K562 (cell line): Measurements from ENCODE around the gene RASGEF1C. TPM values are rescaled to one million over a fixed set of nuclear protein-coding genes. Genes with fewer than 3 reads are reported as not detected.

Experiments
- BRF1 ChIP-seq: IDR thresholded peaks from 3 replicates; pipeline ENCODE4 v1.6.1; 2011; ENCODE audit warnings: borderline replicate concordance, mild to moderate bottlenecking; ENCODE audit not compliant: insufficient read length; ENCODE audit errors: extremely low read depth
- CBFB ChIP-seq: sonication (generic); formaldehyde crosslinking; IDR thresholded peaks from 2 replicates; pipeline ENCODE4 v1.4.0; 2020; ENCODE audit warnings: mild to moderate bottlenecking, missing genetic modification reagents
- CSDE1 ChIP-seq, 2 experiments: fragments of 450-650 bp; IDR thresholded peaks; 2 replicates each; pipeline ENCODE4 v1.6.1; 2016; ENCODE audit warnings: mild to moderate bottlenecking in 1 of 2
- DNMT1 ChIP-seq: fragments of 450-650 bp; IDR thresholded peaks from 2 replicates; pipeline ENCODE4 v1.6.1; 2016; ENCODE audit warnings: antibody characterized with exemption, mild to moderate bottlenecking
- FOXM1 ChIP-seq, 2 experiments: fragments of 450-650 bp in 1 of 2; sonication (generic) in 1 of 2; formaldehyde crosslinking in 1 of 2; IDR thresholded peaks; 2 replicates each; pipeline versions ENCODE4 v1.6.1 to v1.9.0; 2017 to 2022; ENCODE audit warnings: low read depth in 2 of 2, mild to moderate bottlenecking in 2 of 2, missing genetic modification reagents in 1 of 2, moderate library complexity in 1 of 2
- HIVEP1 ChIP-seq: fragments of 250-450 bp; sonication (Bioruptor Pico); IDR thresholded peaks from 2 replicates; pipeline ENCODE4 v1.4.0; 2020; ENCODE audit warnings: mild to moderate bottlenecking
- IRF1 ChIP-seq: sonication (generic); formaldehyde crosslinking; IDR thresholded peaks from 2 replicates; pipeline ENCODE4 v1.8.0; 2022; ENCODE audit warnings: missing genetic modification reagents, mild to moderate bottlenecking, borderline replicate concordance
- MAFF ChIP-seq: IDR thresholded peaks from 2 replicates; pipeline ENCODE4 v1.6.1; 2012; ENCODE audit warnings: low read length, improper control_type of control experiment
- NFIX ChIP-seq: fragments of 250-450 bp; sonication (Bioruptor Pico); IDR thresholded peaks from 2 replicates; pipeline ENCODE4 v1.4.0; 2020; ENCODE audit warnings: low read depth, mild to moderate bottlenecking, moderate library complexity
- NR3C1 ChIP-seq: sonication (generic); formaldehyde crosslinking; IDR thresholded peaks from 2 replicates; pipeline ENCODE4 v1.8.1; 2022; ENCODE audit warnings: missing genetic modification reagents
- PBX2 ChIP-seq, 2 experiments: IDR thresholded peaks in 1 of 2; conservative IDR thresholded peaks in 1 of 2; 2 replicates each; pipeline ENCODE4 v1.6.1; 2016; ENCODE audit warnings: low read depth in 2 of 2, mild to moderate bottlenecking in 1 of 2, missing compliant biosample characterization in 1 of 2, missing genetic modification characterization in 1 of 2, moderate library complexity in 1 of 2
- PCBP2 ChIP-seq: fragments of 200-400 bp; formaldehyde crosslinking; IDR thresholded peaks from 2 replicates; pipeline ENCODE4 v1.6.1; 2018; ENCODE audit warnings: low read length, low read depth, mild to moderate bottlenecking, moderate library complexity; ENCODE audit not compliant: poor library complexity, severe bottlenecking
- SP2 ChIP-seq: IDR thresholded peaks from 2 replicates; pipeline ENCODE4 v1.6.1; 2011; ENCODE audit warnings: mild to moderate bottlenecking, low read depth, low read length, moderate library complexity; ENCODE audit not compliant: poor library complexity, severe bottlenecking; ENCODE audit errors: extremely low read depth
- SRF ChIP-seq, 2 experiments: fragments of 250-450, 450-650 bp in 1 of 2; sonication (Bioruptor Pico) in 1 of 2; sonication (generic) in 1 of 2; formaldehyde crosslinking; IDR thresholded peaks; 2 replicates each; pipeline versions ENCODE4 v1.5.0 to v1.5.1; 2020 to 2022; ENCODE audit warnings: mild to moderate bottlenecking in 1 of 2, missing genetic modification reagents in 1 of 2
- TAF15 ChIP-seq: fragments of 200-400 bp; formaldehyde crosslinking; IDR thresholded peaks from 2 replicates; pipeline ENCODE4 v1.6.1; 2017; ENCODE audit warnings: mild to moderate bottlenecking, low read depth, low read length, moderate library complexity
- TSHZ1 ChIP-seq: fragments of 250-450 bp; sonication (Bioruptor Pico); IDR thresholded peaks from 2 replicates; pipeline ENCODE4 v1.4.0; 2020; ENCODE audit warnings: mild to moderate bottlenecking, moderate library complexity
- U2AF1 ChIP-seq: fragments of 200-400 bp; formaldehyde crosslinking; optimal IDR thresholded peaks from 2 replicates; pipeline ENCODE3; 2017; ENCODE audit warnings: mild to moderate bottlenecking, low read depth, low read length, moderate library complexity
- ZBTB1 ChIP-seq: sonication (generic); formaldehyde crosslinking; IDR thresholded peaks from 2 replicates; pipeline ENCODE4 v1.8.1; 2023; ENCODE audit warnings: missing genetic modification reagents, low read depth, mild to moderate bottlenecking, borderline replicate concordance
- ZNF134 ChIP-seq: fragments of 250-450 bp; sonication (Bioruptor Pico); conservative IDR thresholded peaks from 2 replicates; pipeline ENCODE4 v1.4.0; 2020
- ZNF232 ChIP-seq: sonication (generic); formaldehyde crosslinking; IDR thresholded peaks from 2 replicates; pipeline ENCODE4 v1.8.0; 2022; ENCODE audit warnings: mild to moderate bottlenecking, missing genetic modification reagents
- polyA plus RNA-seq, 8 experiments: library from polyadenylated mRNA; depleted of rRNA in 4 of 8; stranded (reverse) in 5 of 8; unstranded in 3 of 8; fragments of >200 nt; fragmentation: Nextera tagmentation in 2 of 8; fragmentation: Illumina TruSeq in 1 of 8; extraction: Ambion mirVana in 2 of 8; extraction: Trizol in 1 of 8; gene quantifications; 2 replicates each; pipeline versions ENCODE4 v1.2.1 to v1.2.3, GENCODE V29; 2011 to 2014; ENCODE audit warnings: inconsistent platforms in 1 of 8, missing spikeins in 1 of 8
- total RNA-seq, 7 experiments: library from RNA; depleted of rRNA in 6 of 7; stranded (reverse); fragments of >200 nt in 6 of 7; fragmentation: Illumina TruSeq in 2 of 7; extraction: Trizol in 2 of 7; gene quantifications; 2 replicates each; pipeline versions ENCODE4 v1.2.1 to v1.2.3, GENCODE V29; 2011 to 2021; ENCODE audit warnings: low replicate concordance in 1 of 7

RASGEF1C gene
- total and polyA plus RNA-seq, 9 of the 15 experiments (the other 6 are each of a cell fraction or from before 2014, with no cell fraction given) = 0.04 to 1.1 (median 0.21) TPM; not detected in 4

GRCh38 chr5:180093651-180094382 is 115.2 kb downstream of the RASGEF1C start (continued):
- TF ChIP-seq PCBP2 (no peak), TSHZ1 (CRISPR knock-in tag) (no peak), NFIX (CRISPR knock-in tag) (no peak), U2AF1 (no peak), MAFF (no peak), ZBTB1 (CRISPR knock-in tag) (no peak), BRF1 (no peak), PBX2 (CRISPR knock-in tag; IDR thresholded peaks at IDR 0.05; ENCODE audit: low read depth) (0 out of 2 replicates have a peak, but pooled peaks have one; percentile 8), PBX2 (tag; conservative IDR thresholded peaks at IDR 0.05; ENCODE audit: low read depth) (peak; percentile 94), CBFB (no peak), FOXM1 (IDR thresholded peaks at IDR 0.05; ENCODE audit: low read depth) (peak; percentile 88), FOXM1 (CRISPR knock-in tag; IDR thresholded peaks at IDR 0.05; ENCODE audit: low read depth) (no peak), HIVEP1 (0 out of 2 replicates have a peak, but pooled peaks have one; percentile 10), NR3C1 (CRISPR knock-in tag) (no peak), IRF1 (CRISPR knock-in tag) (no peak), CSDE1 (IDR thresholded peaks at IDR 0.05) (no peak), DNMT1 (no peak), TAF15 (no peak), ZNF134 (CRISPR knock-in tag) (0 out of 2 replicates have a peak, but pooled peaks have one; percentile 7), SP2 (no peak), SRF (CRISPR knock-in tag; IDR thresholded peaks at IDR 0.05) (no peak), ZNF232 (CRISPR knock-in tag) (no peak)
